Measurements from ENCODE around the gene RPL41. TPM values are rescaled to one million over a fixed set of nuclear protein-coding genes. Genes with fewer than 3 reads are reported as not detected.
"Not testable (repeated sequence)": the region's sequence is repeated elsewhere in the genome, so short reads cannot be mapped to it uniquely, and the experiment has no call there.

Gene RPL41
- total RNA-seq (1,000 to 10,000 TPM; 5,865 to 5,989 TPM), total RNA-seq (274 to 757 (median 453) reads per million in 172 experiments)
- 7,939 TPM for polyA plus RNA-seq (2013, experiment 1 of 2)
- polyA plus RNA-seq (2013, experiment 2 of 2): 7,501 TPM

- peaks cover 63% of the 10 kb centered on the region for H3K36me3 Mint-ChIP-seq (ENCODE audit: low read depth)
- intact Hi-C loops (cut with DNase I, micrococcal nuclease): loop anchor here (1.0 to 10.0 kb wide), 5 partner anchors 12 to 478 kb away; partner anchors contain the start of genes PA2G4 (in 2 of the 2), PYM1 (in 2 of the 2), MYL6B (in 1 of the 2) and RPS26 (in 1 of the 2)
- peak; percentile 50 for ATAC-seq (ENCODE audit: poor library complexity)
Observed at GRCh38 chr12:56116267-56117081, at the start of gene RPL41. TSS of gene RPL41 (plus strand) at chr12:56116633.

GRCh38 chr12:56071648-56072047 lies 44.8 kb upstream of the RPL41 start:
- Mint-ChIP-seq H3K27me3 (no peaks in the 10 kb centered on the region), H3K4me1 (ENCODE audit: low read depth) (no peaks in the 10 kb centered on the region), H3K36me3 (ENCODE audit: low read depth) (no peaks in the 10 kb centered on the region), H3K9me3 (no peaks in the 10 kb centered on the region), H3K27ac (no peak overlapping the region), H3K4me3 (no peak overlapping the region)
- H3K27ac ChIP-seq (ENCODE audit: low read depth in 1 of 2, low read length in 2 of 2): no peak overlapping the region
- no peak for TF ChIP-seq CTCF (IDR thresholded peaks at IDR 0.05)
- H3K36me3 ChIP-seq (ENCODE audit: insufficient read depth, low read length): no peaks in the 10 kb centered on the region
- POLR2A ChIA-PET: no interaction called here
- no peaks in the 10 kb centered on the region for H3K9me3 ChIP-seq (ENCODE audit: control insufficient read depth in 1 of 2, insufficient read depth in 1 of 2, low read length in 2 of 2)
- CTCF ChIA-PET: no interaction called here
- no peaks in the 10 kb centered on the region for H3K4me1 ChIP-seq (ENCODE audit: insufficient read depth, low read length)
- H3K4me3 ChIP-seq (ENCODE audit: low read length): no peak overlapping the region
- H3K27me3 ChIP-seq (ENCODE audit: control insufficient read depth in 1 of 2, insufficient read depth in 2 of 2, low read length in 2 of 2): no peaks in the 10 kb centered on the region
- no peak for DNase-seq
- no peak for ATAC-seq (ENCODE audit: poor library complexity)
- intact Hi-C loops (cut with DNase I, micrococcal nuclease): no loop called here

More at GRCh38 chr12:56116267-56117081, at the start of gene RPL41:
- peak; percentile 90 to 97 (median 94) for DNase-seq
- peak within 1 kb of the TSS; percentile 75 to 90 for H3K27ac ChIP-seq (ENCODE audit: low read depth in 1 of 2, low read length in 2 of 2)
- H3K4me3 ChIP-seq (ENCODE audit: low read length): peak within 1 kb of the TSS; percentile 73
- H3K4me1 Mint-ChIP-seq (ENCODE audit: low read depth): peaks cover 28% of the 10 kb centered on the region
- TF ChIP-seq CTCF (IDR thresholded peaks at IDR 0.05): no peak
- peaks cover 35% of the 10 kb centered on the region for H3K36me3 ChIP-seq (ENCODE audit: insufficient read depth, low read length)
- CTCF ChIA-PET: interaction anchor here (0.8 to 5.0 kb wide), 7 partner anchors 10 to 105 kb away, joined by 3 to 76 read pairs (median 16); partner anchors contain the start of genes ESYT1, RNF41 and SMARCC2
- no peaks in the 10 kb centered on the region for H3K9me3 Mint-ChIP-seq
- peak within 1 kb of the TSS; percentile 97 for H3K4me3 Mint-ChIP-seq
- no peaks in the 10 kb centered on the region for H3K27me3 ChIP-seq (ENCODE audit: control insufficient read depth in 1 of 2, insufficient read depth in 2 of 2, low read length in 2 of 2)
- POLR2A ChIA-PET: interaction anchor here (0.6 to 6.1 kb wide), 37 partner anchors 8 to 1794 kb away, joined by 3 to 233 read pairs (median 6); partner anchors contain the start of genes CD63, CNPY2, COQ10A and DGKA
- peak within 1 kb of the TSS; percentile 94 for H3K27ac Mint-ChIP-seq
- no peaks in the 10 kb centered on the region for H3K27me3 Mint-ChIP-seq
- no peaks in the 10 kb centered on the region for H3K9me3 ChIP-seq (ENCODE audit: control insufficient read depth in 1 of 2, insufficient read depth in 1 of 2, low read length in 2 of 2)
- H3K4me1 ChIP-seq (ENCODE audit: insufficient read depth, low read length): peaks cover 35% of the 10 kb centered on the region

- intact Hi-C loops (cut with DNase I, micrococcal nuclease): no loop called here
- DNase-seq (no peak), ATAC-seq (ENCODE audit: poor library complexity) (no peak)
- no peaks in the 10 kb centered on the region for H3K27me3 Mint-ChIP-seq
- ChIA-PET POLR2A (no interaction called here), CTCF (no interaction called here)
- Histone ChIP-seq H3K4me3 (ENCODE audit: low read length) (no peak overlapping the region), H3K27ac (ENCODE audit: low read depth in 1 of 2, low read length in 2 of 2) (no peak overlapping the region), H3K36me3 (ENCODE audit: insufficient read depth, low read length) (no peaks in the 10 kb centered on the region), H3K27me3 (ENCODE audit: control insufficient read depth in 1 of 2, insufficient read depth in 2 of 2, low read length in 2 of 2) (no peaks in the 10 kb centered on the region), H3K4me1 (ENCODE audit: insufficient read depth, low read length) (peaks cover 7% of the 10 kb centered on the region), H3K9me3 (ENCODE audit: control insufficient read depth in 1 of 2, insufficient read depth in 1 of 2, low read length in 2 of 2) (no peaks in the 10 kb centered on the region)
- peaks cover 5% of the 10 kb centered on the region for H3K4me1 Mint-ChIP-seq (ENCODE audit: low read depth)
- TF ChIP-seq CTCF (IDR thresholded peaks at IDR 0.05): no peak
- no peak overlapping the region for H3K27ac Mint-ChIP-seq
- H3K9me3 Mint-ChIP-seq: no peaks in the 10 kb centered on the region
- no peaks in the 10 kb centered on the region for H3K36me3 Mint-ChIP-seq (ENCODE audit: low read depth)
- H3K4me3 Mint-ChIP-seq: no peak overlapping the region
Observed at GRCh38 chr12:56074396-56074795, 42.0 kb upstream of the RPL41 start.

GRCh38 chr12:56077966-56078365 lies 38.5 kb upstream of the RPL41 start:
- Mint-ChIP-seq H3K27me3 (peaks cover 17% of the 10 kb centered on the region), H3K4me3 (peak overlapping the region; percentile 87), H3K4me1 (ENCODE audit: low read depth) (peaks cover 14% of the 10 kb centered on the region)
- H3K36me3 ChIP-seq (ENCODE audit: insufficient read depth, low read length); ATAC-seq (ENCODE audit: poor library complexity); H3K9me3 ChIP-seq (ENCODE audit: control insufficient read depth in 1 of 2, insufficient read depth in 1 of 2, low read length in 2 of 2); H3K27ac Mint-ChIP-seq; DNase-seq; H3K27ac ChIP-seq (ENCODE audit: low read depth in 1 of 2, low read length in 2 of 2); H3K4me3 ChIP-seq (ENCODE audit: low read length); intact Hi-C loops (cut with DNase I, micrococcal nuclease); H3K36me3 Mint-ChIP-seq (ENCODE audit: low read depth); H3K9me3 Mint-ChIP-seq: not testable (repeated sequence)
- ChIA-PET CTCF (interaction anchor here (1.8 to 5.1 kb wide), 3 partner anchors 26 to 48 kb away, joined by 4 to 32 read pairs (median 6); partner anchors contain the start of gene PA2G4), POLR2A (interaction anchor here (0.9 to 2.1 kb wide), 2 partner anchors 26 to 40 kb away, joined by 7 to 11 read pairs; partner anchors contain the start of genes PA2G4 and ZC3H10)
- Histone ChIP-seq H3K27me3 (ENCODE audit: control insufficient read depth in 1 of 2, insufficient read depth in 2 of 2, low read length in 2 of 2) (peaks cover 9 to 14% of the 10 kb centered on the region in 2 experiments), H3K4me1 (ENCODE audit: insufficient read depth, low read length) (peaks cover 21% of the 10 kb centered on the region)

All from CD4-positive, alpha-beta T cell (primary cell).